ENCODE data around the gene MYH9.

Gene MYH9

DNA sequence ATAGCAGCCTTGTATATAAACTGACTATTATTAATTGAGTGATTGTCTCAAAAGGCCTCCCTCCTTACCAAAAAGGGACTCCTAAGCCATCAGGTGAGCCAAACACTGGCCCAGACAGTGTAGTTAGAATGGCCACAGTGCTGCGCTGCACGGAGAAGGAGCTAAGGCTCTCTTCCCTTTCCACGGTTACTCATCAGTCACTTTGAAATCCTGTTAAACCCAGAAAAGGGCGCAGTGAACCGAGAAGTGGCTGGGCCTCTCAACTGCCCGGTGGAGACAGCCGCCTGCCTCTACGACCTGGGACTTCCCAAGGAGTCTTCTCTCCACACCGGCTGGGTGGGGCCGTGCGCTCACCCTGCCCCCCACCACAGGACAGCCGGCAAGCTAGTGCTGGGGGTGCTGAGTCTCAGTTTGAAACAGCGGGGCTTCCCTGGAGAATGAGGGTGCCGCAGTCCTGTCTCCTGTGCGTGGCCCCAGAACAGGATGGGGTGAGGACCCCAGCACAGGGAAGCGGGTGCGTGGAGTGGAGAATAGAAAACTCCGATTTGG is 1.3 kb downstream of the MYH9 start:
- Mint-ChIP-seq H3K9me3 (no peaks in the 10 kb centered on the region), H3K27me3 (no peaks in the 10 kb centered on the region), H3K4me1 (peaks cover 62% of the 10 kb centered on the region), H3K4me3 (peak overlapping the region; percentile 74), H3K27ac (peak overlapping the region; percentile 94), H3K36me3 (peaks cover 34% of the 10 kb centered on the region)
- peak; percentile 55 for DNase-seq
- CTCF ChIA-PET, result interaction anchor here (0.8 to 2.4 kb wide), 3 partner anchors 9 to 84 kb away, joined by 3 to 11 read pairs (median 7); no protein-coding TSS in a partner anchor

DNA sequence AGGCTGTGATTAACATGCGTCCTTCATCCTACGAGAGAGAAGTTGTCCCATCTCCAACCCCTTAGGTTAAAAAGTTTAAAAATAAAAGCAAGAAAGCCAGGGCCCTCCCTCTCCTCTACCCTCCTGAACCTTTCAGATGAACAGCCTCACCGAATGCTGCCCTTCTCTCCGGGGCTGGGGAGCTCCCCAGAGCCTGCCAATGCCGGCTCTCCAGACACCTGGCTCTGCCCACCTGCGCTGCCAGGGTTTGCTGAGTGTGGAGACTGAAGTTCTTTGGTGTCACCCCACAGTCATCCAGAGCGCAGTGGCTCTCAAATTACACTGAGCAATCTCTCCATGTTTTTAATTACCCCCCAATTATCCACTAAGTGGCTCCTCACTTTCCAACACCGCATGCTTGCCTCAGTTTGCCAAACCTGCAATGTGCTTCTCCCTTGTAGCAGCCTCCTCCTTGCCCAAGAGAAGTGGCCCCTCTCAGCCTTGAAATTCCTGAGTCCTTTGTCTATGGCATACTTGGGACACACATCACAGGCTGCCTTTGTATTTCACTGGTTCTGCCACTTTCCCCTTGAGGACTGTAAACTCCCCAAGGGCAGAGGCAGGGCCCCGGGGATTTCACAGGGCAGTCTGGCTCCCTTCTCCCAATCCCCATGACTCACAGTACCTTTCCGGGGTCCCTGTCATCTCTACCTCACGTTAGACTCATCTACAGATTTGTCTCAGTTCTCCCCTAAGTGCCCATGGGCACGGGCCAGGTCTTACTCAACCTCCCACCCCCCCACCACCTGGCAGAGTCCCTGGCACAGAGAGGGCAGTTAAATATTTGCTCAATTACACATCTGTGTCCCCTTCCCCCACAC is 2.0 kb downstream of the MYH9 start:
- peak; percentile 53 for DNase-seq
- H3K9me3 Mint-ChIP-seq, result no peaks in the 10 kb centered on the region

GRCh38 chr22:36384766-36385481 is 2.8 kb downstream of the MYH9 start:
- Mint-ChIP-seq H3K9me3 (no peaks in the 10 kb centered on the region), H3K36me3 (peaks cover 39% of the 10 kb centered on the region), H3K27ac (peak overlapping the region; percentile 94), H3K27me3 (no peaks in the 10 kb centered on the region), H3K4me1 (peaks cover 69% of the 10 kb centered on the region), H3K4me3 (peak overlapping the region; percentile 74)
- CTCF ChIA-PET, result interaction anchor here (0.6 to 2.9 kb wide), 9 partner anchors 8 to 84 kb away, joined by 3 to 15 read pairs (median 3); no protein-coding TSS in a partner anchor
- peak; percentile 74 for DNase-seq

More for the DNA sequence above, 2.0 kb downstream of the MYH9 start:
- CTCF ChIA-PET, result interaction anchor here (0.8 to 2.9 kb wide), 8 partner anchors 9 to 85 kb away, joined by 3 to 15 read pairs (median 4); no protein-coding TSS in a partner anchor
- Mint-ChIP-seq H3K36me3 (peaks cover 35% of the 10 kb centered on the region), H3K27ac (peak overlapping the region; percentile 94), H3K4me1 (peaks cover 66% of the 10 kb centered on the region), H3K4me3 (peak overlapping the region; percentile 74), H3K27me3 (no peaks in the 10 kb centered on the region)

- CTCF ChIA-PET, result interaction anchor here (2.9 kb wide), 1 partner anchor 51 kb away, joined by 15 read pairs; no protein-coding TSS in a partner anchor
- Mint-ChIP-seq H3K9me3 (no peaks in the 10 kb centered on the region), H3K4me1 (peaks cover 72% of the 10 kb centered on the region), H3K27ac (peak overlapping the region; percentile 92), H3K36me3 (peaks cover 55% of the 10 kb centered on the region), H3K4me3 (peak overlapping the region; percentile 64), H3K27me3 (no peaks in the 10 kb centered on the region)
- peak; percentile 70 for DNase-seq
Observed at GRCh38 chr22:36383110-36383581, 4.6 kb downstream of the MYH9 start.

- Mint-ChIP-seq H3K36me3 (peaks cover 65% of the 10 kb centered on the region), H3K27ac (peak overlapping the region; percentile 99), H3K9me3 (no peaks in the 10 kb centered on the region), H3K4me3 (peak overlapping the region; percentile 65), H3K27me3 (no peaks in the 10 kb centered on the region), H3K4me1 (peaks cover 87% of the 10 kb centered on the region)
- DNase-seq, result no peak
- CTCF ChIA-PET, result interaction anchor here (0.7 to 1.7 kb wide), 3 partner anchors 10 to 54 kb away, joined by 3 read pairs; no protein-coding TSS in a partner anchor
Observed at GRCh38 chr22:36381513-36382128, 6.1 kb downstream of the MYH9 start.

DNA sequence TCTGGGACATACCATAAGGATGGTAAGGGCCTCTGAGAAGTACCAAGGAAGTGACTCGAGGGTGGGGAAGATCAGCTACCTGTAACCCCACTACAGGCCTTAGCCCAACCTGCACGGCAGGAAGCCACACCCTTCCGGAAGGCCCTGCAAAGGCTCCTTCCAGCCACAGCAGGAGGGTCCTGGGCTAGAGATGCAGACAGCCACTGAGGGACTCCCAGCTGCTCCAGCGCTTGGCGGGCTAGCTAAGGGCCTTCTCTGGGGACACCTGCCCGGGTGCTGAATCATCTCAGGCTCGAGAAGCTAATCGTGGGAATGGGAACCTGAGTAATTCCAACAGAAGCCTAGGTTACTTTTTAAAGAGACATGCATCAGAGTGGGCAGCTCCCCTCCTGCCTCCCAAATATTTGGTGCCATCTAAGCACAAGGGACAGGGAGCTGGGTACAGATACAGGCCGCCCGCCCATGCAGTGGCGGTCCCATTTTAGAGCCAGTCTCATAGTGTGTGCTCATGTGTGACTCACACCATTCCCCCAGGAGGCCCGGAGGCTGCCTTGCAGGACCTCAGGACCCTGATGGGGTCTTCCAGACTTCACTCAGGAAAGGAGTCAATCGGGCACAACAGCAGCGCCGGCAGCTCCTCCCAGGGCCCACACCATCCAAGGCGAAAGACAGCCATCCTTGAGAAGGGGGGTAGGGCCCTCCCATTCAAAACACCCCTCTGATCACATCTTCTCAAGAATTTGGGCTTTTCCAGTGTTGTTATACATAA is 8.0 kb downstream of the MYH9 start:
- CTCF ChIA-PET, result interaction anchor here (1.0 to 3.8 kb wide), 5 partner anchors 12 to 46 kb away, joined by 3 to 16 read pairs (median 3); no protein-coding TSS in a partner anchor
- Mint-ChIP-seq H3K9me3 (no peaks in the 10 kb centered on the region), H3K4me3 (peak overlapping the region; percentile 80), H3K27me3 (no peaks in the 10 kb centered on the region), H3K4me1 (peaks cover 95% of the 10 kb centered on the region), H3K36me3 (peaks cover 58% of the 10 kb centered on the region), H3K27ac (peak overlapping the region; percentile 99)
- peak; percentile 77 for DNase-seq

- CTCF ChIA-PET, result interaction anchor here (1.3 to 3.8 kb wide), 6 partner anchors 12 to 92 kb away, joined by 3 to 16 read pairs (median 5); no protein-coding TSS in a partner anchor
- Mint-ChIP-seq H3K4me3 (peak overlapping the region; percentile 80), H3K27ac (peak overlapping the region; percentile 99), H3K9me3 (no peaks in the 10 kb centered on the region), H3K4me1 (peaks cover 95% of the 10 kb centered on the region), H3K36me3 (peaks cover 60% of the 10 kb centered on the region), H3K27me3 (no peaks in the 10 kb centered on the region)
- no peak for DNase-seq
Observed at GRCh38 chr22:36378869-36379217, 8.9 kb downstream of the MYH9 start.

- no peak for DNase-seq
- H3K4me3 Mint-ChIP-seq, result peak overlapping the region; percentile 80
- CTCF ChIA-PET, result interaction anchor here (0.9 to 3.8 kb wide), 11 partner anchors 8 to 169 kb away, joined by 3 to 16 read pairs (median 4); no protein-coding TSS in a partner anchor
- peak overlapping the region; percentile 99 for H3K27ac Mint-ChIP-seq
- peaks cover 63% of the 10 kb centered on the region for H3K36me3 Mint-ChIP-seq
- H3K9me3 Mint-ChIP-seq, result no peaks in the 10 kb centered on the region
- H3K27me3 Mint-ChIP-seq, result no peaks in the 10 kb centered on the region
- peaks cover 96% of the 10 kb centered on the region for H3K4me1 Mint-ChIP-seq
Observed at GRCh38 chr22:36378080-36378868, 9.5 kb downstream of the MYH9 start.

DNA sequence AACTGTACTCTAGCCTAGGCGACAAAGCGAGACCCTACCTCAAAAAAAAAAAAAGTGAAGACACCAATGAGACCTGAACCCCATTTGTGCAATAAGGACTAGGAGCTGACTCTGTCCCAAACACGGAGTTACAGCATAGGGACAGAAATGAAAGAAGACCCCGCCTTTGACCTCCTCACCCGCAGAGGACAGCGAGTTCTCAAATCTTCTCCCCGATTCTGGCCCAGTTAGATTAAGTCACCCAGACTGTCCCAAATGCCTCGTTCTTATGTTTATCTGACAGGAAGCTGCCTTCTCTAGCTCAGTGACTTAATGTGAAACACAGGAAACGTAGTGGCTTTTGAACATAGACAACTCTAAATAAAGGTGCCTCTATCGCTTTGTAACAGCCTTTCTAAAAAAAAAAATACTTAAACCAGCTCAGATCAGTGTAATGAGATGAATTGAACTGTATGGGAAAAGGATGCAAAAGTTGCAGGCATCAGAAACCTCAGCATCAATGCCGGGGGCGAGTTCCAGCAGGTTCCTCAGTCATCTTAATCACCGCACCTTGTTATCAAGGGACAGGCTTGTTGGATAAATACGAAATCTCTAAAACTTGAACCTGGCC is 10.6 kb downstream of the MYH9 start:
- H3K9me3 Mint-ChIP-seq, result no peaks in the 10 kb centered on the region
- CTCF ChIA-PET, result interaction anchor here (0.8 to 3.8 kb wide), 12 partner anchors 9 to 170 kb away, joined by 3 to 16 read pairs (median 3); partner anchors contain the start of gene MYH9
- H3K27ac Mint-ChIP-seq, result peak overlapping the region; percentile 99
- H3K4me1 Mint-ChIP-seq, result peaks cover 97% of the 10 kb centered on the region
- peak overlapping the region; percentile 80 for H3K4me3 Mint-ChIP-seq
- DNase-seq, result peak; percentile 62
- H3K36me3 Mint-ChIP-seq, result peaks cover 69% of the 10 kb centered on the region
- H3K27me3 Mint-ChIP-seq, result no peaks in the 10 kb centered on the region

DNA sequence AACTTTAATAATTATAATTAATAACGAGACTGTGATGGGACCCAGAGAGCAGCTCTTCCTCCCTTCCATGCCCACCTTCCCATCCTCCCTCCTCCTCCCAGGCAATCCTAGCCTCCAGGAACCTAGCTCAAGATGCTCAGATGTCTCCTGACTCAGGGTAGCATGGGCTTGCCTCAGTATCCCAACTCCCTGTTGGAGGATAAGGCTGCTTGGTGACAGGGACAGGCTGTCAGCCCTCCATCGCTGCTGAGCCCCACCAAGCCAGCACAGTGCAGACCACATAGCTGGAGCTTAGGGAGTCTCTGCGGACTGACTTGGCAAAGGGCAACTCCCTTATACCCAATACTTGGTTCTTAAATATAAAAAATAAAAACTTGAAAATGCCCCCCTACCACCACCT is 11.5 kb downstream of the MYH9 start:
- Mint-ChIP-seq H3K4me3 (peak overlapping the region; percentile 80), H3K4me1 (peaks cover 97% of the 10 kb centered on the region), H3K27ac (peak overlapping the region; percentile 99), H3K27me3 (no peaks in the 10 kb centered on the region), H3K36me3 (peaks cover 70% of the 10 kb centered on the region), H3K9me3 (no peaks in the 10 kb centered on the region)
- CTCF ChIA-PET, result interaction anchor here (0.9 to 3.8 kb wide), 7 partner anchors 10 to 94 kb away, joined by 3 to 16 read pairs (median 3); partner anchors contain the start of gene MYH9
- DNase-seq, result no peak

DNA sequence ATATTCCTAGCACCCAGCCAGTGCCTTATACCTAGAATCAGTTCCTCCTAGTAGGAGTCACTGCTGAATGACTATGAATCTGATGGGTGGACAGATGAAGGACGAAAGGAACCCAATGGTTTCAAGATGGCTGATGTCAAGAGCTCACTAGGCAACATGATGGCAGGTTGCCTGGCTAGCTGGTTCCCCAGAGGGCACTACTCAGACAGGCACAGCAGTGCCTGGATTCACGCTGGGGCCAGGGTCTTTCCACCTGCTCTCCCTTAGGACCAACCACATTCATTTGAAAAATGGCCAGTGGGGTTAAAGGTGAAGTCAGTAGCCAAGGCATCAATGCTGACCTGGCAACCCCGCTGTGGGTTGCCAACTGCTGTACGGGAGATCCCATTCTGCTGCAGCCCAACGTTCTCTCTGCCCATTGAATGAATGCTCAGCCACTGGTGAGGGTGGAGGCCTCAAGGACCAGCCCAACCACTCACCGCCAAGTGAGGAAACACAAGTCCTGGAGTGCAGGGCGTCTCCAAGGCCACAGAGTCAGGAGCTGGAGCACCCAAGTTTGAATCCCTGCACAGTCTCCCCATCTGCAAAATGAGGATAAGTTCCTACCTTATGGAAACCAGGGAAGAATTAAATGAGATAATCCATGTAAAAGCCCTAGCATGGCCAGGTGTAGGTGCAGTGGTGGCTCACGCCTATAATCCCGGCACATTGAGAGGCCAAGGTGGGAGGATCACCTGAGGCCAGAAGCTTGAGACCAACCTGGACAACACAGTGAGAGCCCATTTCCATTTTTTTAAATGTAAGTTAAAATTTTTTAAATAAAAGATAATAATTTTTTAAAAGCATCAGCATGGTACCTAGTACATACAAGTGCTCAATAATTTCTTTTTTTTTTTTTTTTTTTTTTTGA is 12.4 kb downstream of the MYH9 start:
- DNase-seq, result no peak
- CTCF ChIA-PET, result interaction anchor here (0.9 to 1.2 kb wide), 2 partner anchors 10 to 95 kb away, joined by 3 read pairs; no protein-coding TSS in a partner anchor
- H3K36me3 Mint-ChIP-seq, result peaks cover 77% of the 10 kb centered on the region
- no peaks in the 10 kb centered on the region for H3K9me3 Mint-ChIP-seq
- no peaks in the 10 kb centered on the region for H3K27me3 Mint-ChIP-seq
- peaks cover 97% of the 10 kb centered on the region for H3K4me1 Mint-ChIP-seq
- peak overlapping the region; percentile 40 for H3K4me3 Mint-ChIP-seq
- peak overlapping the region; percentile 99 for H3K27ac Mint-ChIP-seq

Data from activated naive CD4-positive, alpha-beta T cell treated with anti-CD3 and anti-CD28 coated beads, Interleukin-2, amount 10 ng/mL, durations not matched to agents 7 days and 5 days (primary cell).